Natural killer cell treated with Interleukin-12 subunit alpha and Interleukin-12 subunit beta and Interleukin-15 and Interleukin-18, amount 100 ng/mL, for 72 hours (primary cell): ENCODE measurements around the gene POLR1B. TPM values are rescaled to one million over a fixed set of nuclear protein-coding genes. Genes with fewer than 3 reads are reported as not detected.

Experiments
- ATAC-seq, 2 donors: fragments of 150-1000 bp; cut with Tn5 transposase in 1 of 2; sonication (Bioruptor Pico), chemical (Tn5 transposase) in 1 of 2; 2 replicates each; pipeline ENCODE4 v1.10.0; 2021
- DNase-seq: peaks from one replicate; pipeline ENCODE4 v3.0.0; 2022; ENCODE audit warnings: low spot score
- H3K27ac Mint-ChIP-seq, 2 donors: 1 replicate in 1 of 2; 2 replicates in 1 of 2; pipeline ENCODE4 v1.8.0; 2022; ENCODE audit warnings: mixed read lengths in 2 of 2, mild to moderate bottlenecking in 1 of 2, moderate library complexity in 1 of 2
- H3K27me3 Mint-ChIP-seq, 2 donors: 1 replicate in 1 of 2; 2 replicates in 1 of 2; pipeline ENCODE4 v1.8.0; 2022; ENCODE audit warnings: mixed read lengths in 2 of 2
- H3K36me3 Mint-ChIP-seq: one replicate; pipeline ENCODE4 v1.8.0; 2022; ENCODE audit warnings: mixed read lengths
- H3K4me1 Mint-ChIP-seq, 2 donors: 1 replicate in 1 of 2; 2 replicates in 1 of 2; pipeline ENCODE4 v1.8.0; 2022; ENCODE audit warnings: low read depth in 2 of 2, mixed read lengths in 2 of 2, mild to moderate bottlenecking in 1 of 2
- H3K4me3 Mint-ChIP-seq: one replicate; pipeline ENCODE4 v1.8.0; 2022; ENCODE audit warnings: mixed read lengths
- H3K9me3 Mint-ChIP-seq: 2 replicates; pipeline ENCODE4 v1.8.0; 2022; ENCODE audit warnings: mixed read lengths
- total RNA-seq, 2 donors: library from RNA; stranded (reverse); gene quantifications; one replicate each; pipeline ENCODE4 v1.2.3, GENCODE V29; 2022

Gene POLR1B
- total RNA-seq, 2 donors from 2014 or later, result 42.6 to 89.3 TPM

GRCh38 chr2:112577756-112578155, 35.5 kb downstream of the POLR1B start:
- DNase-seq (no peak), ATAC-seq (no peak)
- Mint-ChIP-seq H3K9me3 (no peaks in the 10 kb centered on the region), H3K4me1 (peaks cover 0 to 5% of the 10 kb centered on the region in 2 donors), H3K36me3 (peaks cover 16% of the 10 kb centered on the region), H3K27ac (no peak overlapping the region), H3K27me3 (no peaks in the 10 kb centered on the region), H3K4me3 (no peak overlapping the region)

- Mint-ChIP-seq H3K4me1 (peaks cover 13 to 18% of the 10 kb centered on the region in 2 donors), H3K4me3 (no peak overlapping the region), H3K27ac (no peak overlapping the region), H3K27me3 (no peaks in the 10 kb centered on the region), H3K9me3 (no peaks in the 10 kb centered on the region), H3K36me3 (peaks cover 16% of the 10 kb centered on the region)
- ATAC-seq (no peak), DNase-seq (no peak)
Measured at GRCh38 chr2:112579241-112579640, 37.0 kb downstream of the POLR1B start.

GRCh38 chr2:112580084-112580483, 37.8 kb downstream of the POLR1B start:
- peaks cover 12% of the 10 kb centered on the region for H3K36me3 Mint-ChIP-seq
- DNase-seq (no peak), ATAC-seq (no peak)
- H3K27ac Mint-ChIP-seq, result no peak overlapping the region
- H3K4me1 Mint-ChIP-seq, result peaks cover 20 to 26% of the 10 kb centered on the region in 2 donors
- no peak overlapping the region for H3K4me3 Mint-ChIP-seq
- H3K27me3 Mint-ChIP-seq, result no peaks in the 10 kb centered on the region
- H3K9me3 Mint-ChIP-seq, result no peaks in the 10 kb centered on the region

GRCh38 chr2:112582314-112582746, 40.1 kb downstream of the POLR1B start:
- H3K27ac Mint-ChIP-seq, result peak overlapping the region in 1 of 2 donors; percentile 96
- peak overlapping the region; percentile 7 for H3K4me3 Mint-ChIP-seq
- peaks cover 37% of the 10 kb centered on the region in 2 donors for H3K4me1 Mint-ChIP-seq
- DNase-seq, result no peak
- no peaks in the 10 kb centered on the region for H3K9me3 Mint-ChIP-seq
- no peaks in the 10 kb centered on the region for H3K27me3 Mint-ChIP-seq
- H3K36me3 Mint-ChIP-seq, result no peaks in the 10 kb centered on the region
- peak in 1 of 2 donors; percentile 5 for ATAC-seq

- Mint-ChIP-seq H3K9me3 (no peaks in the 10 kb centered on the region), H3K36me3 (peaks cover 4% of the 10 kb centered on the region), H3K27me3 (no peaks in the 10 kb centered on the region), H3K4me1 (peaks cover 39 to 40% of the 10 kb centered on the region in 2 donors), H3K4me3 (peak overlapping the region; percentile 94), H3K27ac (peak overlapping the region; percentile 96 to 100)
- DNase-seq (no peak), ATAC-seq (no peak)
Measured at GRCh38 chr2:112583497-112584133, 41.4 kb downstream of the POLR1B start.

GRCh38 chr2:112584134-112584890, 42.0 kb downstream of the POLR1B start, which contains the start of gene CHCHD5:
TSS of gene CHCHD5 (plus strand) at chr2:112584609. CDS start at chr2:112584648, 39 bp downstream.
- Mint-ChIP-seq H3K36me3 (peaks cover 5% of the 10 kb centered on the region), H3K4me1 (peaks cover 39 to 40% of the 10 kb centered on the region in 2 donors), H3K9me3 (no peaks in the 10 kb centered on the region), H3K4me3 (peak within 1 kb of the TSS; percentile 94), H3K27ac (peak within 1 kb of the TSS; percentile 96 to 100), H3K27me3 (no peaks in the 10 kb centered on the region)
- DNase-seq, result peak; percentile 97
- ATAC-seq, result peak; percentile 95 to 97

- H3K4me1 Mint-ChIP-seq, result peaks cover 39 to 40% of the 10 kb centered on the region in 2 donors
- H3K4me3 Mint-ChIP-seq, result peak overlapping the region; percentile 94
- no peak for DNase-seq
- ATAC-seq, result no peak
- H3K36me3 Mint-ChIP-seq, result peaks cover 5% of the 10 kb centered on the region
- H3K9me3 Mint-ChIP-seq, result no peaks in the 10 kb centered on the region
- no peaks in the 10 kb centered on the region for H3K27me3 Mint-ChIP-seq
- H3K27ac Mint-ChIP-seq, result peak overlapping the region; percentile 96 to 100
Measured at GRCh38 chr2:112584891-112585250, 42.6 kb downstream of the POLR1B start.

GRCh38 chr2:112585400-112585799, 43.1 kb downstream of the POLR1B start:
- peak overlapping the region; percentile 94 for H3K4me3 Mint-ChIP-seq
- peak overlapping the region; percentile 96 to 100 for H3K27ac Mint-ChIP-seq
- no peak for ATAC-seq
- DNase-seq, result no peak
- H3K4me1 Mint-ChIP-seq, result peaks cover 39 to 40% of the 10 kb centered on the region in 2 donors
- H3K36me3 Mint-ChIP-seq, result peaks cover 5% of the 10 kb centered on the region
- H3K27me3 Mint-ChIP-seq, result no peaks in the 10 kb centered on the region
- no peaks in the 10 kb centered on the region for H3K9me3 Mint-ChIP-seq

- H3K4me3 Mint-ChIP-seq, result peak overlapping the region; percentile 5
- peaks cover 39 to 40% of the 10 kb centered on the region in 2 donors for H3K4me1 Mint-ChIP-seq
- no peaks in the 10 kb centered on the region for H3K27me3 Mint-ChIP-seq
- H3K36me3 Mint-ChIP-seq, result peaks cover 5% of the 10 kb centered on the region
- no peak for ATAC-seq
- no peak for DNase-seq
- H3K9me3 Mint-ChIP-seq, result no peaks in the 10 kb centered on the region
- H3K27ac Mint-ChIP-seq, result peak overlapping the region; percentile 96 to 100
Measured at GRCh38 chr2:112585873-112586464, 43.7 kb downstream of the POLR1B start.

- DNase-seq (no peak), ATAC-seq (no peak)
- H3K4me1 Mint-ChIP-seq, result peaks cover 26 to 32% of the 10 kb centered on the region in 2 donors
- H3K4me3 Mint-ChIP-seq, result no peak overlapping the region
- no peak overlapping the region for H3K27ac Mint-ChIP-seq
- no peaks in the 10 kb centered on the region for H3K27me3 Mint-ChIP-seq
- no peaks in the 10 kb centered on the region for H3K9me3 Mint-ChIP-seq
- H3K36me3 Mint-ChIP-seq, result peaks cover 5% of the 10 kb centered on the region
Measured at GRCh38 chr2:112588611-112589045, 46.4 kb downstream of the POLR1B start.

GRCh38 chr2:112591413-112591812, 49.1 kb downstream of the POLR1B start:
- Mint-ChIP-seq H3K4me3 (no peak overlapping the region), H3K9me3 (no peaks in the 10 kb centered on the region), H3K27ac (no peak overlapping the region), H3K36me3 (peaks cover 5% of the 10 kb centered on the region), H3K27me3 (no peaks in the 10 kb centered on the region), H3K4me1 (peaks cover 6 to 13% of the 10 kb centered on the region in 2 donors)
- no peak for DNase-seq
- ATAC-seq, result no peak

GRCh38 chr2:112593736-112594135, 51.5 kb downstream of the POLR1B start:
- H3K27me3 Mint-ChIP-seq, result no peaks in the 10 kb centered on the region
- ATAC-seq (no peak), DNase-seq (no peak)
- H3K9me3 Mint-ChIP-seq, result no peaks in the 10 kb centered on the region
- no peak overlapping the region for H3K4me3 Mint-ChIP-seq
- no peaks in the 10 kb centered on the region for H3K4me1 Mint-ChIP-seq
- H3K36me3 Mint-ChIP-seq, result no peaks in the 10 kb centered on the region
- H3K27ac Mint-ChIP-seq, result no peak overlapping the region

- no peak for ATAC-seq
- Mint-ChIP-seq H3K36me3 (no peaks in the 10 kb centered on the region), H3K9me3 (no peaks in the 10 kb centered on the region), H3K4me1 (peaks cover 4 to 7% of the 10 kb centered on the region in 2 donors), H3K27ac (no peak overlapping the region), H3K4me3 (no peak overlapping the region), H3K27me3 (no peaks in the 10 kb centered on the region)
- DNase-seq, result no peak
Measured at GRCh38 chr2:112597537-112598322, 55.5 kb downstream of the POLR1B start.
